NCI-H524 treated with DMSO at 0.1 percent for 48 hours (cell line): ENCODE results near the gene TNFRSF18.

ENCODE experiments used
- DNase-seq: peaks from one replicate; lab custom pipeline; 2025; lab: John Stamatoyannopoulos, UW

The TNFRSF18 gene

DNA sequence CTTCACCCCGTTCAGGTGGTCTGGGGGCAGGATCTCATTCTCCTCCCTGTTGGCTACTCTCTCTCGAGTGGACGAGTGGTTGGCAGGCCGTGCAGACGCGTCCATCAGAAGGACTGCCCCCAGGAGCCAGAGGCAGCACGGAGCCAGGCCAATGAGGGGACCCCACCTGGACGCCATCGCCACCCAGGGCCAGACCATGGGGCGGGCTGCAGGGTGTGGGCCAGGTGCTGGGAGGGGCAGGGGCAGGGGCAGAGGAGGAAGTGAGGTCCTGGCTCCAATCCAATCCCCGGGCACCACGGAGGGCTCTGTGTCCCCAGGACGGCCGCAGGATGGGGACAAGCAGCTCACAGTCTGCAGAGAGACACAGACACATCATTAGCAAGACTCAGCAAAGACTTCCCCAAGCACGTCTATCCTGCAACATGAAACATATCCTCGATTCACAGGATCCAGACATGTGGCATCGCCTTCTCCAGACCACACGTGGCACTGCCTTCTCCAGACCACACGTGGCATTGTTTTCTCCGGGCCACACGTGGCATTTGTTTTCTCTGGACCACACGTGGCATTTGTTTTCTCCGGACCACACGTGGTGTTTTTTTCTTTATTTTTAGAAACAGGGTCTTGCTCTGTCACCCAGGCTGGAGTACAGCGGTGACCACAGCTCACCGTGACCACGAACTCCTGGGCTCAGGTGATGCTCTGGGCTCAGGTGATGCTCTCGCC, 22.4 kb upstream of the TNFRSF18 start:
- no peak for DNase-seq

DNA sequence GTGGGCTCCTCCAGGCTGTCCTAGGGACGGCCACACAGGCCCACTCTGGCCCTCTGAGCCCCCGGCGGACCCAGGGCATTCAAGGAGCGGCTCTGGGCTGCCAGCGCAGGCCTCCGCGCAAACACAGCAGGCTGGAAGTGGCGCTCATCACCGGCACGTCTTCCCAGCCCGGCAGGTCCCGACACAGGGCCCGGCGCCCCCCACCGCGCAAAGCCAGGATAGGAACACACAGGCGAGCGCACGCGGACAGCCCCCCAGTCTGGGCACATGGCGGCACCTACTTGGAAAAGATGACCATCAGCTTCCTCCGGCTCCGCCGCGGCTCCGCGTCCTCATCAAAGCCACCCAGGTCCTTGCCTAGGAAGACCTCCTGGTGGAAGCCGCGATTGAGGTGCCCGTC, 21.8 kb upstream of the TNFRSF18 start:
- DNase-seq = no peak

DNA sequence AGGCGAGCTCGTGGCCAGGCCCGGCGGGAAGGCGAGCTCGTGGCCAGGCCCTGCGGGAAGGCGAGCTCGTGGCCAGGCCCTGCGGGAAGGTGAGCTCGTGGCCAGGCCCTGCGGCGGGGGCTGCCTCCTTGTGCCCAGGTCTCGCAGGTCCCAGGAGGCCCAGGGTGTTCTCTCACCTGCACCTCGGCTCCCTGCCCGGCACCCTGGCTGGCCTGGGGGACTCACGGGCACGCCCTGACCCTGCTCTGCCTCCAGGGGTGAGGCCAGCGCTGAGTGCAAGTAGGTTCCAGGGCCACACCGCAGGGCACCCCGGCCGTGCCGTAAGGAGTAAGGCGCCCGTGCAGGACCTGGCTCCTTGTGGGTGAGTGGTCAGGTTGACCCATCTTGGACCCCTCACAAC, 21.0 kb upstream of the TNFRSF18 start:
- no peak for DNase-seq

- no peak for DNase-seq
These were observed 20.4 kb upstream of the TNFRSF18 start for GRCh38 chr1:1226566-1227362.

DNA sequence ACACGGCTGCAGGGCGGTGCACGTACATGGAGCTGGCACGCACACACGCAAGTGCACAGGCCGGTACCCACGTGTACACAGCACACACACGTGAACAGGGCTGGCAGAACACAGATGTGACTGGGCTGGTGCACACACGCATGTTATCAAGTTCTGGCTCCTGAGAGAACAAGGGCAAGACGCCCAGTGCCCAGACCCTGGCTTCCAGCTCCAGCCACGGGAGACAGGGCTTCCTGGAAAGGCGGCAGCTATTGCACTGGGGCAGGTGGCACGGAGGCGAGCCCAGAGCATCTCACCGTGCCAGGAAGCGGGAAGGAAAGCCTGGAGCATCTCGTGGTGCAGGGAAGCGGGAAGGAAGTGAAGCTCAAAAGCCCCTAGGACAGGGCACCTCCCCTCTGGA, 19.5 kb upstream of the TNFRSF18 start:
- DNase-seq = no peak

GRCh38 chr1:1225238-1225845, 18.9 kb upstream of the TNFRSF18 start:
- DNase-seq = no peak

GRCh38 chr1:1223891-1224290, 17.5 kb upstream of the TNFRSF18 start:
- no peak for DNase-seq

- no peak for DNase-seq
These were observed 16.9 kb upstream of the TNFRSF18 start for GRCh38 chr1:1223321-1223720.

DNA sequence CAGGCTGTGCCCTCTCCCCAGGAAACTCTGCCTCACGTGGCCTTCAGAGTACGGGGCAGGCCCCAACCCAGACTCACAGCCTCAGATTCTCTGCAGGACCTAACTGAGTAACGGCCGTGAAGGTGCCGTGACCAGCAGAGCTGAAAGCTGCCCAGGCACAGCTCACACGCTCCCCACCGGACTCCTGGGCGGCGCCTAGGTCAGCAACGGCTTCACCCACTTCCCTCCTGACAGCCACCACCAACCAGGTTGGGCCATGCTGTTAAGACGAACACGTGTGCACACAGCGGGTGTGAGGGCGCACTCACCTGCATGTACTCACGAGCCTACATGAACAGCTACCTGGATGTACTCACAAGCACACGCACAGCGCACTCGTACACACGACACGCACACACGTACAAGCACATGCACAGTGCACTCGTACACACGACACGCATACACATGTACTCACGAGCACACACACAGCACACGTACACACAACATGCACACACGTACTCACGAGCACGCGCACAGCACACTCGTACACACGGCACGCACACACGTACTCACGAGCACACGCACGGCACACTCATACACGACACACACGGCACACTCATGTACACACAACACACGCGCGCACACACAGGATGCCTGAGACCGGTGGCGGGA, 16.3 kb upstream of the TNFRSF18 start:
- DNase-seq = no peak

DNA sequence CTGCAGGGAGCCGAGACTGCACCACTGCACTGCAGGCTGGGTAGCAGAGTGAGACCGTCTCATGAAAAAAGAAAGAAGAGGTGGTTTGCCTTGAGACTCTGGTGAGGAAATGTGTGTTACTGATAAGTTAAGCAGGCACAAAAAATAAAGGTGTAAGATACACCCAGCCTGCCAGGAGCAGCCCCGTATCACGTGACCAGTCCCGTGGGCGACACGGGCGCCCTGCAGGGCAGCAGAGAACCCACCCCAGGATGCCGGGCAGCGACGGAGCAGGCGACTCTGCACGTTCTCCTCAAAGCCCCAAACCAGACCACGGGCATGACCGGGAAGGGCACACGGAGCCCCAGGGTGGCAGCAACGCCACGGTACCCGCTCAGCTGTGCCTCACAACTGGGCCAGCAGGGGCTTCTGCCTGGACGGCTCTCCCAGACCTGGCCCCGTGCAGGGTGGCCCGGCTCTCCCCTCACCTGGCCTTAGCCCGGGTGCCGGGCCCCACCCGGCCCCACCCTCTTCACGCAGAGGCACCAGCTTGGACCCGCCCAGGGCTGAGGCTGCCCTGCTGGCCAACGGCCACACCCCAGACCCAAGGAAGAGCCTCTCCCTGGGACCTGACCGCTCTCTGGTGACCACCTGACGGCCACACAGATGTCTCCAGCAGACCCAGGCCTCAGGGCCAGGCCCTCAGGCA, 15.6 kb upstream of the TNFRSF18 start:
- no peak for DNase-seq

DNA sequence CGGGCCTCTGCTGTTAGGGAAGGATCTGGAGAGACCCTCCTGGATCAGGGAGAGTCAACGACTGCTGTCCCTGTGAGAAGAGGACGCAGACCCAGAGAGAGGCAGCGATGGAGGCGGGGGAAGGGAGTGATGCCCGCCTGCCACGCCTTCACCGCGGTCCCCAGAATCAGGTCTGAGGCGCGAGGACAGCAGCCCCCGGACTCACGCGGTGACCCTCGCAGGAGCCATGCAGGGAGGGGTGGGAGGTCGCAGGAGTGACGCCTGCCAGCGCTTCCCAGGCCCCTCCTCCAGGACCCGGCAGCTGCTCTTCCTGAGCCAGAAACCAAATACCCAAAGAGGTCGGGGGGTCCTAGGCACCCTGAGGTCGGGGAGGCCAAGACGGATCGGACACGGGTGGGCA, 13.8 kb upstream of the TNFRSF18 start:
- DNase-seq = no peak

DNA sequence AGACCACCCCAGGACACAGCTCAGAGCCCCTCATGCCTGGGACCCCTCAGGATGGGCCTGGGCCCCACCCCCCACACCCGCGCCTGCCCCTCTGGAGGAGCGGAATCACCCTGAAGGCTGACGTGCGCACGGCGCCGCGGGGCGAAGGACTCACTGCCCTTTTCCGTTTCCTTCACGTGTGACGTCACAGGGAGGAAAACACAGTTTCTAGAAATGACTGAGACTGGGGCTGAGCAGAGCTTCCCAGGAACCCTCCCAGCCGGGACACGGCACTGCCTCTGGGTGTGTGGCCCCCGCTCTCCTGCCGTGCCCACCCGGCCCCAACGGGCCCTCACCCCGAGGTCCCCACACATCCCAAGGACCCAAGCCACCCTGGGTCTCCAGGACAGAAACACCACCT, 12.9 kb upstream of the TNFRSF18 start:
- no peak for DNase-seq

DNA sequence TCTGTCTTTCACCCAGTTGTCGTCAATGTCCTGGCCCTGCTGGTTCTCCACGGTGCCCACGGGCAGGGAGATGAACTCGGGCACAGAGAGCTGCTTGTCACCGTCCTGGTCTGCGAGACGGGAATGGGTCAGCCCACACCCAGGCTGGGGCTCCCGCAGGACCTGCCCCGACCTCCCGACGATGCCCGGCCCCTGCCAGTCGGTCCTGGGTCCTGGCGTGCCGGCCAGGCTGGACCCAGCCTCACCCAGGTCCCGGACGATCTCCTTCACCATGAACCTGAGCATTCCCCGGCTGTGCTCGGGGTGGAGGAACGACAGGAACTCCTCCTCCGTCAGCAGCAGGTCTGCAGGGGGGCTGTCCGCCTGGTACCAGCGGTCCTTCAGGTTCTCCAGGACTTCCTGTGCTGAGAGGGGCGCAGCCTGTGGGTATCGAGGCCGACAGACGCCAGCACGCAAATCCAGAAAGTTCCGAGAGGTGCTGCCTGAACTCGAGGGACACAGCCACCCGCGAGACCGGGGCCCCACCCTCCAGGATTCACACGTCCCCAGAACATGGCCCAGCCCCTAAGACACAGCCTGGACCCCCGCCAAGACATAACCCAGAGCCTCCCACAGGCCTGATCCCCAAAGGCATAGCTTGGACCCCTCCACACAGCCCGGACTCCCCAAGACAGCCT, 12.3 kb upstream of the TNFRSF18 start:
- DNase-seq = no peak

GRCh38 chr1:1217621-1218523, 11.5 kb upstream of the TNFRSF18 start:
- DNase-seq = no peak

- DNase-seq = no peak
These were observed 10.6 kb upstream of the TNFRSF18 start for GRCh38 chr1:1216770-1217620.

DNA sequence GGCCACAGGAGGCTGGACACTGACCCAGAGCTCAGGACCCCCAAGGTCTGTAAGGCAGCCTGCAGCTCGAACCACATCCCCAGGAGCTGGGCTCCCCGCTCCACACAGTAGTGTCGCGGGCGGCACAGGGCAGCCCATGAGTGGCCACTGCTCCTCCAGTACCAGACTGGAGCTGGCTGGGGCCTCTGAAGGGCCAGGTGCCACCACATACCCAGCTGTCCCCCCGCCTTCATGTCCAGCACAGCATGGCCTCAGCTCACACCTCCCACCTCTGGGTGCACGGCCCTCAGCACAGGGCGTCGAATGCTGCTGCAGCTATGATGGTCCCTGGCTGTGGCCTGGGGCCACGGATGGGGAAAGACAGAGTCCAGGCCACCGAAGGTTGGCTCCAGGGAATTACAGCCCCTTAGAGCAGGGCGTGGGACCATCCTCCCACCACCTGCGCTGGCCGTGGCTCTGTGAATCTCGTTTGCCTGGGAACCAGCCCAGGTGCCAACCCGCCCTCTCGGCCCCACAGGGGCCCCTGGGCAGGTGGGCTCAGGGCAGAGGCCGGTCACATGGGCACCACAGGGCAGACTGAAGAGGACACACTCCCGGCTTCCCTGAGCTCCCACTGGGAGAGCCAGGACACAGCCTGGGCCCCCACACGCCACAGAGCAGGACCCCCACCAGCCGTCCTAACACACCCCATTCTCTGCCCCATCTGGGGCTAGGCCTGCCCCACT, 9.7 kb upstream of the TNFRSF18 start:
- DNase-seq = no peak

GRCh38 chr1:1215080-1215676, 8.8 kb upstream of the TNFRSF18 start:
- DNase-seq = no peak
